ENCODE measurements around the gene CPTP.

Gene CPTP

GRCh38 chr1:1307261-1307922 is 17.2 kb upstream of the CPTP start:
- no peak for DNase-seq (ENCODE audit: low read depth)
- no peak for TF ChIP-seq CTCF (IDR thresholded peaks at IDR 0.05; ENCODE audit: control insufficient read depth, insufficient read depth, low read depth, low read length, missing control alignments)
- H3K4me3 ChIP-seq (ENCODE audit: control insufficient read depth, low read depth, low read length), result peak overlapping the region; percentile 76

DNA sequence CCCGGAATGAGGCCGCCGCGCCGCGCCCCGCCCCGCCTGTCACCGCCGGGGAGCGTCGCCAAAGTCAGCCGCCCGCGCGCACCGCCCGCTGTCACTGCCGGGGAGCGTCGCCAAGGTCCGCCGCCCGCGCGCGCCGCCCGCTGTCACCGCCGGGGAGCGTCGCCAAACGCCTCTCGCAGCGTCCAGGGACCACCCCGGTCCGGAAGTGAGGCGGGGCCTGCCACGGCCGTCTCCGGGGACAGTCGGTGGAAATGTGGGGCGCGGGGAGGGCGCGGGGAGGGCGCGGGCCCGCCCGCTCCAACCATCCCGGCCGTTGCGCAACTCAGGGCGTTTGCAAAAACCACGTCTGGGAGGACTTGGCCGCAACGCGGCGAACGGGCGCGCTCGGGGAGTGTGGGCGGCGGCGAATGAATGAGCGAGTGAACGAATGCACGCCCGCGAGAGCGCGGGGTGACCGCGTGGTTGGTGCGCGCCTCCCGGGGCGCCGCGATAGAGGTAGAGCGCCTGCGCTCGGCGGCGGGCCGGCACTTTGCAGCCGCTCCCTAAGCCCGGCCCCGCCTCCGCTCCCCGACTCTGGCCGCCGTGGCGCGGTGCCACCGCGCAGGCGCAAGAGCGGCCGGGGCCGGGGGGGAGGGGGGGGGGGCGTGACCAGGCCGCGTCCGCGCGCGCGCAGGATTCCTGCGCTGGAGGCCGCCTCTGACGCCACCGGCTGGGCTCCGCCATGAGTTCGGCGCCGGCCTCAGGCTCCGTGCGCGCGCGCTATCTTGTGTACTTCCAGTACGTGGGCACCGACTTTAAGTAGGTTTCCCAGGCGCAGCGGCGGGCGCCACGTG is 16.5 kb upstream of the CPTP start, which contains the start of the genes ACAP3 and PUSL1:
TSS of gene ACAP3 (minus strand) at position 8 of the 833 bp plus-strand sequence. CDS start 115 bp downstream, outside the sequence.
TSS of gene PUSL1 (plus strand) at position 675 of the 833 bp plus-strand sequence. CDS start at position 722, 47 bp downstream.
- H3K4me3 ChIP-seq (ENCODE audit: control insufficient read depth, low read depth, low read length), result peak within 1 kb of the TSS; percentile 76
- no peak for TF ChIP-seq CTCF (IDR thresholded peaks at IDR 0.05; ENCODE audit: control insufficient read depth, insufficient read depth, low read depth, low read length, missing control alignments)
- DNase-seq (ENCODE audit: low read depth), result peak; percentile 71

DNA sequence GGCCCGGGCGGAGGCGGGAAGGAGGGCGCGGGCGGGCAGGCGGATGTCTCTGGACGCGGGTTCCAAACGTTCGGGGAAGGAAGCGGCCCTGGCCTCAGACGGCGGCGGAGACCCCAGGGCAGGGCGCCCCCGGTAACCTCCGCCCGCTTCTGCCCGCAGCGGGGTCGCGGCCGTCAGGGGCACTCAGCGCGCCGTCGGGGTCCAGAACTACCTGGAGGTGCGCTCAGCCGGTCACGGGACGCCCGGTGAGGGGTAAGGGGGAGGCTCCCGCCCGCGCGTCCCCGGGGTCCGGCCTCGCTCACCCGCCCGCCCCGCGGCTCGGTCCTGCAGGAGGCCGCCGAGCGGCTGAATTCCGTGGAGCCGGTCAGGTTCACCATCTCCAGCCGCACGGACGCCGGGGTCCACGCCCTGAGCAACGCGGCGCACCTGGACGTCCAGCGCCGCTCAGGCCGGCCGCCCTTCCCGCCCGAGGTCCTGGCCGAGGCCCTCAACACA is 15.8 kb upstream of the CPTP start:
- no peak for DNase-seq (ENCODE audit: low read depth)
- no peak for TF ChIP-seq CTCF (IDR thresholded peaks at IDR 0.05; ENCODE audit: control insufficient read depth, insufficient read depth, low read depth, low read length, missing control alignments)
- peak overlapping the region; percentile 58 for H3K4me3 ChIP-seq (ENCODE audit: control insufficient read depth, low read depth, low read length)

DNA sequence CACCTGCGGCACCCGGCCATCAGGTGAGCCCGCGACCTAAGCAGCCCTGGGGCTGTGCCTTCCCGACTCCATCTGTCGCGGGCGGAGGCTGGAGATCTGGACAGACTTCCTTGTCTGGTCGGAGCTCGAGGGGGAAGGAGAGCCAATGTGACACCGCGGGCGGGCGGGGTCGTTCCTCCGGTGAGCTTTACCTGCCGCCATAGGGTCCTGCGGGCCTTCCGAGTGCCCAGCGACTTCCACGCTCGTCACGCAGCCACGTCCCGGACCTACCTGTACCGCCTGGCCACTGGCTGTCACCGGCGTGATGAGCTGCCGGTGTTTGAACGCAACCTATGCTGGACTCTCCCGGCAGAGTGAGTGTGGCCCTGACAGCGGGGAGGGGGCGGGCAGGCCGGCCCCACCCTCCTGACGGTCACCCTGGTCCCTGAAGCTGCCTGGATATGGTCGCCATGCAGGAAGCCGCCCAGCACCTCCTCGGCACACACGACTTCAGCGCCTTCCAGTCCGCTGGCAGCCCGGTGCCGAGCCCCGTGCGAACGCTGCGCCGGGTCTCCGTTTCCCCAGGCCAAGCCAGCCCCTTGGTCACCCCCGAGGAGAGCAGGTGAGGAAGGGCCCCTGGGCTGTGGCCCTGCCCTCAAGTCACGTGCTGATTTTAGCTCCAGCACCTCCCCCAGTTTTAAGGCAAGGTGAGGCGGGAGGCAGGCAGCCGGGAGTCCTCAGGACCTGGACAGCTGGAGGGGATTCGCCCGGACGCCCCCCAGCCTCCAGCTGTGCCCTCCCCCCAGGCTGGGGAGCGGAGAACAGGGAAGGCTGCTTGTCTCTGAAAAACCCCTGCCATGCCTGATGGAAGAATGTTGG is 15.1 kb upstream of the CPTP start:
- DNase-seq (ENCODE audit: low read depth), result no peak
- TF ChIP-seq CTCF (IDR thresholded peaks at IDR 0.05; ENCODE audit: control insufficient read depth, insufficient read depth, low read depth, low read length, missing control alignments), result no peak
- peak overlapping the region; percentile 58 for H3K4me3 ChIP-seq (ENCODE audit: control insufficient read depth, low read depth, low read length)

DNA sequence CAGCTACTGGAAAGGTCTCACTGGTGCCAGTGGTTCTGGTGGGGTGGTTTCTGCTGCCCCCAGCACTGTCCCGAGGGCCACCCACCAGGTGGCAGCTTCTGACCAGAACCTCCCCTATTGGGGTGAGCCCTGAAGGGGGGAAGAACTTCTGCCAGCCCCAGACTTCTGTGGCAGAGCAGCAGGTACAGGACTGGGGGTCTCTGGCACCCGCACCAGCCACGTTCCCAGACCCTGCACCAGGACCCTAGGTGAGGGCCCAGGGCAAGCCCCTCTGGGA is 14.6 kb upstream of the CPTP start:
- TF ChIP-seq CTCF (IDR thresholded peaks at IDR 0.05; ENCODE audit: control insufficient read depth, insufficient read depth, low read depth, low read length, missing control alignments), result no peak
- H3K4me3 ChIP-seq (ENCODE audit: control insufficient read depth, low read depth, low read length), result no peak overlapping the region
- DNase-seq (ENCODE audit: low read depth), result no peak

DNA sequence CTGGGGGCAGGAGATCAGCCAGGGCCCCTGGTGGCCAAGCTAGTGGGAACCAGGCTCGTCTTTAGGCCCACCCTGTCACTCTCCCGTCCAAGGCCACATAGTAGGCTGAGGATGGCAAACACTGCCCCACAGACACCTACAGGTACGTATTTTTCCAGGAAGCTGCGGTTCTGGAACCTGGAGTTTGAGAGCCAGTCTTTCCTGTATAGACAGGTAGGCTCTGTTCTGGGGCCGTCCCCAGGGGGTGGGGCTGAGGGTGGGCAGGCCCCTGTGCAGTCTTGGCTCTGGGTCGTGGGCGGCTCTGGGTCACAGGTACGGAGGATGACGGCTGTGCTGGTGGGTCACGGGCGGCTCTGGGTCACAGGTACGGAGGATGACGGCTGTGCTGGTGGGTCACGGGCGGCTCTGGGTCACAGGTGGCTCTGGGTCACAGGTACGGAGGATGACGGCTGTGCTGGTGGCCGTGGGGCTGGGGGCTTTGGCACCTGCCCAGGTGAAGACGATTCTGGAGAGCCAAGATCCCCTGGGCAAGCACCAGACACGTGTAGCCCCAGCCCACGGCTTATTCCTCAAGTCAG is 14.0 kb upstream of the CPTP start:
- no peak for TF ChIP-seq CTCF (IDR thresholded peaks at IDR 0.05; ENCODE audit: control insufficient read depth, insufficient read depth, low read depth, low read length, missing control alignments)
- H3K4me3 ChIP-seq (ENCODE audit: control insufficient read depth, low read depth, low read length), result no peak overlapping the region
- no peak for DNase-seq (ENCODE audit: low read depth)
